ENCODE data around the gene P2RX7.
"Not testable (repeated sequence)": the region's sequence is repeated elsewhere in the genome, so short reads cannot be mapped to it uniquely, and the experiment has no call there.

The P2RX7 gene

GRCh38 chr12:121209221-121209620, 76.5 kb downstream of the P2RX7 start:
- DNase-seq = no peak

- DNase-seq = peak; percentile 94
Measured at GRCh38 chr12:121209624-121210572, 77.2 kb downstream of the P2RX7 start, which contains the start of gene P2RX4. Gene P2RX4 (plus strand): TSS chr12:121210129. CDS start chr12:121210165, 36 bp downstream.

GRCh38 chr12:121212875-121213274, 80.2 kb downstream of the P2RX7 start:
- no peak for DNase-seq

- no peak for DNase-seq
Measured at GRCh38 chr12:121214166-121214777, 81.6 kb downstream of the P2RX7 start.

- no peak for DNase-seq
Measured at GRCh38 chr12:121214855-121215745, 82.4 kb downstream of the P2RX7 start.

- no peak for DNase-seq
Measured at GRCh38 chr12:121216102-121216501, 83.4 kb downstream of the P2RX7 start.

- DNase-seq = no peak
Measured at GRCh38 chr12:121217063-121217462, 84.4 kb downstream of the P2RX7 start.

- no peak for DNase-seq
Measured at GRCh38 chr12:121217761-121218160, 85.1 kb downstream of the P2RX7 start.

GRCh38 chr12:121218588-121219352, 86.1 kb downstream of the P2RX7 start:
- DNase-seq = no peak

GRCh38 chr12:121219353-121219986, 86.8 kb downstream of the P2RX7 start:
- DNase-seq = no peak

- DNase-seq = no peak
Measured at GRCh38 chr12:121222847-121223246, 90.2 kb downstream of the P2RX7 start.

- DNase-seq = no peak
Measured at GRCh38 chr12:121223292-121224285, 90.9 kb downstream of the P2RX7 start.

- DNase-seq = no peak
Measured at GRCh38 chr12:121224591-121224990, 91.9 kb downstream of the P2RX7 start.

GRCh38 chr12:121226399-121226798, 93.7 kb downstream of the P2RX7 start:
- no peak for DNase-seq

GRCh38 chr12:121226871-121227270, 94.2 kb downstream of the P2RX7 start:
- not testable (repeated sequence) for DNase-seq

GRCh38 chr12:121227294-121227693, 94.6 kb downstream of the P2RX7 start:
- no peak for DNase-seq

- DNase-seq = no peak
Measured at GRCh38 chr12:121228919-121229665, 96.4 kb downstream of the P2RX7 start.

GRCh38 chr12:121229826-121230537, 97.3 kb downstream of the P2RX7 start:
- DNase-seq = peak; percentile 47
